Fibroblast of villous mesenchyme (primary cell): Measurements from ENCODE around the gene MIPEP. TPM values are rescaled to one million over a fixed set of nuclear protein-coding genes. Genes with fewer than 3 reads are reported as not detected.
A peak's percentile ranks its signal among the peaks of the same experiment; 100 is the strongest.

Source experiments
- DNase-seq: peaks from one replicate; pipeline ENCODE4 v3.0.0-alpha.2; 2010; ENCODE audit warnings: low read depth
- H3K4me3 ChIP-seq: 2 replicates; pipeline ENCODE4 v1.5.1; 2011; ENCODE audit warnings: low read depth, mild to moderate bottlenecking, low read length
- CTCF ChIP-seq: IDR thresholded peaks from 2 replicates; pipeline ENCODE4 v1.5.1; 2012; ENCODE audit warnings: low read depth, mild to moderate bottlenecking, low read length; ENCODE audit not compliant: insufficient read depth
- total RNA-seq: library from RNA; depleted of rRNA; stranded (reverse); fragments of >200 nt; gene quantifications from 2 replicates; pipeline ENCODE4 v1.2.3, GENCODE V29; 2012

MIPEP gene
- 33.2 and 38.9 TPM in 2 replicates for total RNA-seq

GRCh38 chr13:23888658-23889614, at the start of gene MIPEP:
Gene MIPEP, minus strand, starts transcription at chr13:23889400. Its CDS starts 80 bp downstream, at chr13:23889320.
- DNase-seq, result peak; percentile 95
- peak; percentile 57 for TF ChIP-seq CTCF
- H3K4me3 ChIP-seq, result peak within 1 kb of the TSS; percentile 85

GRCh38 chr13:23934520-23934919, 45.3 kb upstream of the MIPEP start:
- no peak for DNase-seq
- no peak overlapping the region for H3K4me3 ChIP-seq
- TF ChIP-seq CTCF, result no peak

- peak; percentile 75 for DNase-seq
- no peak overlapping the region for H3K4me3 ChIP-seq
- TF ChIP-seq CTCF, result no peak
Measured at GRCh38 chr13:23928985-23929384, 39.8 kb upstream of the MIPEP start.

GRCh38 chr13:23923031-23923430, 33.8 kb upstream of the MIPEP start:
- TF ChIP-seq CTCF, result no peak
- H3K4me3 ChIP-seq, result no peak overlapping the region
- no peak for DNase-seq

GRCh38 chr13:23922005-23922932, 33.1 kb upstream of the MIPEP start:
- DNase-seq, result no peak
- no peak overlapping the region for H3K4me3 ChIP-seq
- TF ChIP-seq CTCF, result no peak

- peak; percentile 62 for DNase-seq
- TF ChIP-seq CTCF, result peak; percentile 74
- H3K4me3 ChIP-seq, result no peak overlapping the region
Measured at GRCh38 chr13:23921451-23921888, 32.3 kb upstream of the MIPEP start.
